ENCODE measurements around the gene CSNK1G3. TPM values are rescaled to one million over a fixed set of nuclear protein-coding genes. Genes with fewer than 3 reads are reported as not detected.

The CSNK1G3 gene
- total RNA-seq, 4 donors from 2014 or later: 40.0 to 57.1 (median 42.5) TPM

GRCh38 chr5:123514615-123515355, 2.8 kb downstream of the CSNK1G3 start:
- TF ChIP-seq CTCF (IDR thresholded peaks at IDR 0.05): no peak
- ATAC-seq (ENCODE audit: low FRiP score) (no peak), DNase-seq (ENCODE audit: low spot score) (no peak)

GRCh38 chr5:123515904-123516303, 3.9 kb downstream of the CSNK1G3 start:
- DNase-seq (ENCODE audit: low spot score): no peak

GRCh38 chr5:123517476-123517875, 5.5 kb downstream of the CSNK1G3 start:
- no peak for TF ChIP-seq CTCF (IDR thresholded peaks at IDR 0.05)
- no peak for ATAC-seq (ENCODE audit: low FRiP score)
- no peak for DNase-seq (ENCODE audit: low spot score)

More at GRCh38 chr5:123515904-123516303, 3.9 kb downstream of the CSNK1G3 start:
- no peak for ATAC-seq (ENCODE audit: low FRiP score)
- no peak for TF ChIP-seq CTCF (IDR thresholded peaks at IDR 0.05)

GRCh38 chr5:123518111-123518510, 6.1 kb downstream of the CSNK1G3 start:
- DNase-seq (ENCODE audit: low spot score): no peak
- TF ChIP-seq CTCF (IDR thresholded peaks at IDR 0.05): no peak
- ATAC-seq (ENCODE audit: low FRiP score): no peak

GRCh38 chr5:123520677-123521247, 8.8 kb downstream of the CSNK1G3 start:
- no peak for DNase-seq (ENCODE audit: low spot score)
- ATAC-seq (ENCODE audit: low FRiP score): no peak
- TF ChIP-seq CTCF (IDR thresholded peaks at IDR 0.05): no peak

- ATAC-seq (ENCODE audit: low FRiP score) (no peak), DNase-seq (ENCODE audit: low spot score) (no peak)
- no peak for TF ChIP-seq CTCF (IDR thresholded peaks at IDR 0.05)
Measured at GRCh38 chr5:123524146-123524545, 12.2 kb downstream of the CSNK1G3 start.

- no peak for DNase-seq (ENCODE audit: low spot score)
- ATAC-seq (ENCODE audit: low FRiP score): no peak
- TF ChIP-seq CTCF (IDR thresholded peaks at IDR 0.05): no peak
Measured at GRCh38 chr5:123527190-123527589, 15.2 kb downstream of the CSNK1G3 start.

Data from omental fat pad (tissue), 4 donors.